ENCODE data around the gene FAM241A.

GRCh38 chr4:112098841-112099530, 46.3 kb upstream of the FAM241A start:
- TF ChIP-seq CTCF (IDR thresholded peaks at IDR 0.05; ENCODE audit: low read depth, low read length) (no peak), EZH2phosphoT487 (IDR thresholded peaks at IDR 0.05; ENCODE audit: low read depth) (no peak)

Data from OCI-LY3 (cell line).